ENCODE measurements around the gene ZNF780A.
"Not testable (repeated sequence)": the region's sequence is repeated elsewhere in the genome, so short reads cannot be mapped to it uniquely, and the experiment has no call there.

Gene ZNF780A

DNA sequence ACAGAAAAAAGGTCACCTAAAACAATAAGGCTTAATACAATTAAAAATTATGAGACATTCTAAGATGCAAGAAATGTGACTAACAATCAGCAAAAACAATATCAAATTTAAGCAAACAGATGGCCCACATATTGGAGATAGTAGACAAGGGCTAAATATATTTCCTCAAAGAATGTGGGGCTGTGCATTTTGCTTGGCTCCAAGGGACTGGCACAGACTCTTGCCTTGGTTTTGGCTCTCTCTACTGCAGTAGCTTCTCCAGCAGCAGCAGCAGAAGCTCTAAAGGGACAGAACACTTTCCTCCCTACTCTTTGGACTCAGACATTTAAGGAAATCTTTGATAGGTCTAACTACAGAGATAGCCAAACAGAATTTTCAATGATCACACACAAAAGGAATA lies 38.2 kb upstream of the ZNF780A start:
- TF ChIP-seq, protein P1, sequence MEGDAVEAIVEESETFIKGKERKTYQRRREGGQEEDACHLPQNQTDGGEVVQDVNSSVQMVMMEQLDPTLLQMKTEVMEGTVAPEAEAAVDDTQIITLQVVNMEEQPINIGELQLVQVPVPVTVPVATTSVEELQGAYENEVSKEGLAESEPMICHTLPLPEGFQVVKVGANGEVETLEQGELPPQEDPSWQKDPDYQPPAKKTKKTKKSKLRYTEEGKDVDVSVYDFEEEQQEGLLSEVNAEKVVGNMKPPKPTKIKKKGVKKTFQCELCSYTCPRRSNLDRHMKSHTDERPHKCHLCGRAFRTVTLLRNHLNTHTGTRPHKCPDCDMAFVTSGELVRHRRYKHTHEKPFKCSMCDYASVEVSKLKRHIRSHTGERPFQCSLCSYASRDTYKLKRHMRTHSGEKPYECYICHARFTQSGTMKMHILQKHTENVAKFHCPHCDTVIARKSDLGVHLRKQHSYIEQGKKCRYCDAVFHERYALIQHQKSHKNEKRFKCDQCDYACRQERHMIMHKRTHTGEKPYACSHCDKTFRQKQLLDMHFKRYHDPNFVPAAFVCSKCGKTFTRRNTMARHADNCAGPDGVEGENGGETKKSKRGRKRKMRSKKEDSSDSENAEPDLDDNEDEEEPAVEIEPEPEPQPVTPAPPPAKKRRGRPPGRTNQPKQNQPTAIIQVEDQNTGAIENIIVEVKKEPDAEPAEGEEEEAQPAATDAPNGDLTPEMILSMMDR (conservative IDR thresholded peaks at IDR 0.05) = no peak
- H3K27ac ChIP-seq = no peak overlapping the region

DNA sequence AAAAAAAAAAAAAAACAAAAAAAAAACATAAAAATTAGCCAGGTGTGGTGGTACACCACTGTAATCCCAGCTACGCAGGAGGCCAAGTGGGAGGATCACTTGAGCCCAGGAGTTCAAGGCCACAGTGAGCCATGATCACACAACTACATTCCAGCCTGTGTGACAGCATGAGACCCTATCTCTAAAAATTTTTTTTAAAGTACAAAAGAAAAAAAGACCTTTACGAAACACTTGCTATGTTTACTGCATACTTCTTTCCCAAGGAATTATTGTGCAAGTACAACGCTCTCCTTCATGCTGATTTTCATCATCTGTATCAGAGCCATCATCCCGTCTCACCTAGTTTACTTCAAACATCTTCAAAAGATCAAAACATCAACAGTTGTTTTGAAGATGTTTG lies 28.6 kb upstream of the ZNF780A start:
- H3K27ac ChIP-seq = no peak overlapping the region
- TF ChIP-seq, protein P1 (conservative IDR thresholded peaks at IDR 0.05) = no peak

DNA sequence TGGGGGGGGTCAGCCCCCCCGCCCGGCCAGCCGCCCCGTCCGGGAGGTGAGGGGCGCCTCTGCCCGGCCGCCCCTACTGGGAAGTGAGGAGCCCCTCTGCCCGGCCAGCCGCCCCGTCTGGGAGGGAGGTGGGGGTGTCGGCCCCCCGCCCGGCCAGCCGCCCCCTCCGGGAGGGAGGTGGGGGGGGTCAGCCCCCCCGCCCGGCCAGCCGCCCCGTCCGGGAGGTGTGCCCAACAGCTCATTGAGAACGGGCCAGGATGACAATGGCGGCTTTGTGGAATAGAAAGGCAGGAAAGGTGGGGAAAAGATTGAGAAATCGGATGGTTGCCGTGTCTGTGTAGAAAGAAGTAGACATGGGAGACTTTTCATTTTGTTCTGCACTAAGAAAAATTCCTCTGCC lies 27.9 kb upstream of the ZNF780A start:
- H3K27ac ChIP-seq = not testable (repeated sequence)

DNA sequence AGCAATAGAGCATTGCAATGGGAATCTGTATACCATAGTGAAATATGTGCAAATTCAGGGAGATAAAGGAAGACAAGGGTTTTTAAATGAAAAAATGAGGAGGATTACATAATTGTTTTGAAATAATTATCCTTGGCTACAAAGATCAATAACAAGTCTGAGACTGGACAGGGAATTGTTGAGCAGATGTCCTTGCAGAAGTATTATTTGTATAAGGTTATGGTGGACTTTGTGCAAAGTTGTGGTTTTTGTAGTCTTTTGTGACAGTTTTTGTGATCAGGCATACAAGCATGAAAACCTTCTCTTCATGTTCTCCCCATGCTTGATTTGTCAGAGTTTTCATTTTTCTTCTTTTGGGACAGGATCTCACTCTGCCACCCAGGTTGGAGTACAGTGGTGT lies 25.3 kb upstream of the ZNF780A start:
- TF ChIP-seq, protein P1 (conservative IDR thresholded peaks at IDR 0.05) = no peak
- no peak overlapping the region for H3K27ac ChIP-seq

DNA sequence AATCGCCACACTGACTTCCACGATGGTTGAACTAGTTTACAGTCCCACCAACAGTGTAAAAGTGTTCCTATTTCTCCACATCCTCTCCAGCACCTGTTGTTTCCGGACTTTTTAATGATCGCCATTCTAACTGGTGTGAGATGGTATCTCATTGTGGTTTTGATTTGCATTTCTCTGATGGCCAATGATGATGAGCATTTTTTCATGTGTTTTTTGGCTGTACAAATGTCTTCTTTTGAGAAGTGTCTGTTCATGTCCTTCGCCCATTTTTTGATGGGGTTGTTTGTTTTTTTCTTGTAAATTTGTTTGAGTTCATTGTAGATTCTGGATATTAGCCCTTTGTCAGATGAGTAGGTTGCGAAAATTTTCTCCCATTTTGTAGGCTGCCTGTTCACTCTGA lies 23.4 kb upstream of the ZNF780A start:
- not testable (repeated sequence) for H3K27ac ChIP-seq

DNA sequence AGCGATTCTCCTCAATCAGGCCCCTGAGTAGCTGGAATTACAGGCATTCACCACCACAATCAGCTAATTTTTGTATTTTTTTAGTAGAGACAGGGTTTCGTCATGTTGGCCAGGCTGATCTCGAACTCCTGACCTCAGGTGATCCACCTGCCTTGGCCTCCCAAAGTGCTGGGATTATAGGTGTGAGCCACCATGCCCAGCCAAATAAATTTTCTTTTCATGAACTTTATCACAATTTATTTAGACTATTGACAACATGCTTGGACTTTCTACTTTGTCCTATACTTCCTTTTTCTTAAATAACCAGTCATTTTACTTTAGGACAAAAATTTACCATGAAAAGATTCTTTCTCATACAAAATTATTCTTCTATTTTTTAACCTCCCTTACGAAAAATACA lies 21.5 kb upstream of the ZNF780A start:
- not testable (repeated sequence) for H3K27ac ChIP-seq

DNA sequence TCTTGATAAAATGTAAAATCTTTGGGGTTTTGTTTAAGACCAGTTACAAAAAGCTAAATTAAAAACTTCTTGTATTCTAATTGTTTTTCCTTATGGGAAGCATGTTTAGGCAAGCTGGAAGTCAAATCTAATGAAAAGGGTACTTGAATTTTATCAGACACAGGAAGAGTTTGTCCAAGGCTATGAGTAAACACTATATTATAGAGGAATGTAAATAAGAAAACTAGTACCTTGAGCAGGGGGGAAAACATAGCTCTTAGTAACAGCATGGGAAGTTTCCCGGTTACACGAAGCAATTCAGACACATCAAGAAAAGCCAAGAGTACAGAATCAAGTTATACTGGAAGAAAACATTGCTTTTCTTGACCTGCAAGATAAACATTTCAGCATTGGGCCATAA lies 19.8 kb upstream of the ZNF780A start:
- TF ChIP-seq, protein P1 (conservative IDR thresholded peaks at IDR 0.05) = no peak
- H3K27ac ChIP-seq = no peak overlapping the region

DNA sequence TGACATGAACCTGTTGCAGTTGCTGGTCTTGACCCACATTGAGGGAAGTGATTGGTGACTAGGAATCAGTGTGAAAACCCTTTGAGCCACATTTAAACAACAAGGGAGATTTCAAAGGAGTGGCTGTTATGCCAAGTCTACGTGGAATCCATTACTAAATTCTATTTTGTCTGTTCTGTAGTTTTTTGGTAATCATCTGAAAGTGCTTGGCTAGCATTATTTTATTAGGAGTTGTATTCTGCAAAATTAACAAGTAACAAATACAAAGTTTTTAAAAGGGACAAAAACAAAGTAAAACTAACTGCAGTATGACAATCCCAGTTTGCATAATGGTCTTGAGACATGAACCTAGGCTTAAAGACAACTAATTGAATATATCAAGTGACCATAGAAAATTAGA lies 14.0 kb upstream of the ZNF780A start:
- H3K27ac ChIP-seq = no peak overlapping the region
- TF ChIP-seq, protein P1 (conservative IDR thresholded peaks at IDR 0.05) = no peak

DNA sequence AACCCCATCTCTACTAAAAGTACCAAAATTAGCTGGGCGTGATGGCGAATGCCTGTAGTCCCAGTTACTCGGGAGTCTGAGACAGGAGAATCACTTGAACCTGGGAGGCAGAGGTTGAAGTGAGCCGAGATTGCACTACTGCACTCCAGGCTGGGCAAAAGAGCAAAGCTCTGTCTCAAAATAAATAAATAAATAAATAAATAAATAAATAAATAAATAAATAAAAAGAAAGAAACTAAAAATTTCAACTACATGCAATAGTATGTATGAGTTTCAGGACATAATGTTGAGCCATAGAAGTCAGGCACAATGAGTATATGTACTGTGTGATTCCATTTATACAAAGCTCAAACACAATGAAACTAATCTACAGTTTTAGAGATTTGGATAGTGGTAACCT lies 12.9 kb upstream of the ZNF780A start:
- H3K27ac ChIP-seq = no peak overlapping the region
- TF ChIP-seq, protein P1 (conservative IDR thresholded peaks at IDR 0.05) = no peak
